T-helper 9 cell (primary cell): ENCODE data around the gene FOXL1.

Experiments used
- DNase-seq: peaks from one replicate; pipeline ENCODE4 v3.0.0-alpha.2; 2020

FOXL1 gene

GRCh38 chr16:86608301-86608747 is 30.0 kb downstream of the FOXL1 start:
- DNase-seq = no peak

DNA sequence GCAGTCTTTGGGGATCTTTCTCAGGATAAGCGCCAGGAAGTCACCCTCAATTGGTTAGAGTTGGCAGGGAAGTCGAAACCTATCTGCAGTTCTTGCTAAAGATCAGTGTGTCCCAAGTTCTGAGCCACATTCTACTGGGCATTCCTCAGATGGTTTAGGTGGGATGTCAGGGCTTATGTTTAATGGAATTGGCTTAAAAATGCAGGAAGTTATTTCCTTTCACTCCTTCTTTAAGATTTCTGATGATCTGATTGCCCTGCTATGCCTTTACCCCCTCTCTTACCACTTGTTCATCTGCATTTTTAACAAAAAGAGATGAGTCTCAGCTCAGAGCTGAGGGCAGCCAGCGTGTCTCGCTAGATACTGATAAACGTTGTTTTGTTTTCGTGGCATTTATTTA is 30.8 kb downstream of the FOXL1 start:
- DNase-seq = no peak

GRCh38 chr16:86609661-86610060 is 31.3 kb downstream of the FOXL1 start:
- no peak for DNase-seq

DNA sequence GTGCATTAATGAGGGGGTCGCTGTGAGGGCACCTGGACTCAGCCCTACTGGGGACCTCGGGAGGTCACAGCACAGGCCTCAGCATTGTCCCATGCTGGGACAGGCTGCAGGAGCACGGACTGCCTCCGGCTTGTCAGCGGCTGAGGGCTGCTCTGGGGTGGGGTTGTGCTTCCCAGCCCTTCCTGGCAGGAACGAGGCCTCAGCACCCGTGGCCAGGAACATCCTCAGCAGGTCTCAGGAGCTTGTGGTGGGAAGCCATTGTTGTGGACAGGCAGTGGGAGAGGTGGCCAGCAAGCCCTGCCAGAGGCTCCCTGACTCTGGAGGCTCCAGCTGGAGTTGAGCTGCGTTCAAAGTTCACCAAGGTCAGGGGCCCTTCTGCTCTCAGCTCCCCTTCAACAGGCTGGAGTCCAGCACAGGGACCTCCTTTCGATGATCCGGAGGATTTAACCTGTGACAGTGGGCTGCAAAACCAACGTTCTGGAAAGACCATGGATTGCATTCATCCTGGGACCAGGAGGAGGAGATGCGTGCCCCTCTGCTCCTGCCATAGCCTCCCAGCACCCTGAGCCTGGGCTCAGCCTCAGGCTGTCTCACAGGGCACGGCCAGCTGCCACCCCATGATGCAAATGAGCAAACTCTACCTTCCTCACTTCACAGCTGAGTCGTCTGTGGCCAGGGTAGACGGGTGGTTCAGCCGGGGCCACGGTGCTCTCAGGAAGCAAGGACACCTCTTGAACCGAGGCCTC is 32.6 kb downstream of the FOXL1 start:
- no peak for DNase-seq

DNA sequence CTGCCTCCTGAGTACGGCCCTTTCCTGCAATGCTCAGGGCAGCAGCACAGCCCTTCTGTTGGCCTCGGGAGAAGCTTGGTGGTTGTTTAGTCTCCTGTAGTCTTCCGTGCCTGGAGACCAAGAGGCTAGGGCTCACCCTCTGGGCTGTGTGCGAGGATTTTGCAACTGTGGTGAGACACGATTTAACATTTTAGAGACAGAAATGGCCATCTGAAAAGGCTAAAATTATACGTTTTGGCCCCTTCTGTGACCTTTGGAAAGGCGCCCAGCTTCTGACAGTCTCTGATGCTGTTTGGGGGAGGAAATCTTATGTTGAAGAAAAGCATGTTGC is 33.1 kb downstream of the FOXL1 start:
- DNase-seq = no peak

- no peak for DNase-seq
These were observed 33.6 kb downstream of the FOXL1 start for GRCh38 chr16:86611941-86612340.

DNA sequence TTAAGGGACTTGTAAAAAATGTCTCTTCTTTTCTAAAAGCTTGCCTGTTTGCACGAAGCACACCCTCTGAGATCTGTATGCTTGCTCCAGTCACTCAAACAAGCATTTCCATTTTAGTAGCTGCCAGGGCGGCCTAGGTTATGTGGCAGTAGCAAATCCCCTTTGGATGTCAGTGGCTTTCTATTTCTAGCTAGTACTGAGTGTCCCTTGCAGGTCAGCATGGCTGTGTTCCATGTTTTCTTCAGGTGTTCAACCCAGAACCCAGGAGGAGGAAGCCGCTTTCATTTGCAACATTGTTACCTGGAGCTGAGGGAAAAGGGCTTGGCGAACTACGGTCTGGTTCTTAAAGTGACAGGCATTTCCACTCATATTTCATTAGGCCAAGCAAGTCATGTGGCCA is 36.4 kb downstream of the FOXL1 start:
- no peak for DNase-seq

- no peak for DNase-seq
These were observed 38.6 kb downstream of the FOXL1 start for GRCh38 chr16:86616906-86617305.

DNA sequence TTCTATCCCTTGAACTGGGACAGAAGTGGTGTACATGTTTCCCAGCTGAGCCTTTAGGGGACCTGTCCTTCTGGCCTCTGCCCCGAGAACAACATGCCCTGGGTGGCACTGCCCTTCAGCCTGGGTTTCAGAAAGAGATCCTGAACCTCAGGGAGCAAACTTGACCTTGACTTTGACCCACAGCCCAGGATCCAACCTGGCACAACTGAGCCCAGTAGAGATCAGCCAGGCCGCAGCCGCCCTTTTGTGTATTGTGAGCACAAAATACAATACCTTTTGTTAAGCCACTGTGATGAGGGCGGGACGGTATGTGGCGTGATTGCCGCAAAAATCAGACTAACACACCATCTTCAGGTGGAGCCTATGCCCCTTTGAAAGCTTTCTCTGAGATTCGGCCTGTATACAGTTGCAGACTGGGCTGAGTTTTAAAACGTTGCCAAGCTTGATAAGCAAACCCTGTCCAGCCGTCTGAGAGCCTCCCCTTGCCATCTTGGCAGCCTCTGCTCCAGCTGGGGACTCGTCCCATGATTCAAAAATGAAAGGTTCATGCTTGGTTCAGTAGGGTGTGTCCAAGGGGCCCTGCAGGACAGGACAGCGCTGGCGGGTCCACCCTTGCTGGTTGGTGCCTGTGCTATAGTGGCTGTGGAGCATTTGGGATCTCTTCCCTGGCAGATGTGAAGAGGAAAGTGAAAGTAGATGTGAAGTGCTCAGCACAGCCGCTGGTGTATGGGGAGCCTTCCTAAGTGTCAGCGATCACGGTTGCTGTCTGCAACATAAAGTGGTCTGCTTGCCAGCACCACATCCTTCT is 40.3 kb downstream of the FOXL1 start:
- no peak for DNase-seq

DNA sequence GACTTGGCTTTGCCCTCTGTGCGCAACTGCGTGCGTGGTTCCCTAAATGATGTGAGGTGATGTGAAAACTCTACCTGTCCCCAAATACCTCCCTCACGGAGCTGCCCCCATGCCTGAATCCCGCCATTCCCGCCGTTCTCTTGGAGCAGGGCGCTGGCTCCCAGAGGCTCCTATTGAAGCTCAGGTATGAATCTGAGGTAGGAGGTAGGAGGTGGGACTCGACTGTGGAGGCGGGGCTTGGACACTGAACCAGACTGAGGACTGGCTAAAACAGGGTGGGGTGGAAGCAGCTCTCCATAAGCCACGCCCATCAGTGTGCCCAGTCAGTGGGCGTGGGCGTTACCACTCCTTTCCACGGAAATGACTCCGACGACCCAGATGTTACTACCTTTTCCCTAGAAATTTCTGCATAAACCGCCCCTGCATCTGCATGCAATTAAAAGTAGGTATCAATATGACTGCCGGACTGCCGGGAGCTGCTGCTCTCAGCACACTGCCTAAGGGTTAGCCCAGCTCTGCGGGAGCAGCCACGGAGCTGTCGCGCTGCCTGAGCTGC is 41.0 kb downstream of the FOXL1 start:
- DNase-seq = no peak

DNA sequence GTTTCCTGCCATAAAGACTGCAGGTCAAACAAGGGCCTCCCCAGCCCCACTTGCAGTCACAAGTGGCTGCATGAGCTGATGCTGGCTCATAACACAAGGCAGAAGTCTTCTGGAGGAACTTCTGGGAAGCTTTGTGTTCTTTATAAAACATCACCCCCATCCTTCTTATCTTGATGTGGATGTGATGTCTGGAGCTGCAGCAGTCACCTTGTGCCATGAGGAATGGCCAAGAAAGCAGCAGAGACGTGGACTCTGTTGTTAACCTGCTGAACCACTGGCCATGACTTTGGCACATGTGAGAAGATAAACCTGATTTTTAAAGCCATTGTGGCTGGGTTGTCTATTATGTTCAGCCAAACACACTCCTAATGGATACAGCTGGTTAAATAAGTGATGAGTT is 41.8 kb downstream of the FOXL1 start:
- DNase-seq = no peak

GRCh38 chr16:86621966-86622365 is 43.6 kb downstream of the FOXL1 start:
- no peak for DNase-seq

GRCh38 chr16:86622700-86623615 is 44.6 kb downstream of the FOXL1 start:
- no peak for DNase-seq

DNA sequence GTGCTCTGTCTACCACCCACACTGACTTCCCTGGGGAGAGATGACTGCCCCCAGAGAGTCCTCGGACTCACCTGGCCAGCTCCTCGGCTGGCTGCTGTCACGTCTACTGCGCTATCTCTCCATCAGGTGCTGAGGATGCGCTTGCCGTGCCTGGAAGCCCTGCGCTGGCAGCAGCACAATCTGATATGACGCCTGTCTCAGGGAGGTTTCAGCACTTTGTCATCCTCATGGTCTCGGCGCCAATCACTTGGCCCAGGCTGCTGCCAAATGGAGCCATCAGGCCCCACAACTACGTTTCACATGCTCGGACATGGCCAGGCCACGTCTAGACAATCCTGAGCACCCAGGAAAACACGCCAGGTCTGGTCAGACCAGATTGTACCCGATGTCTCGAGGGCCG is 46.7 kb downstream of the FOXL1 start:
- no peak for DNase-seq

GRCh38 chr16:86625821-86626220 is 47.5 kb downstream of the FOXL1 start:
- no peak for DNase-seq

- no peak for DNase-seq
These were observed 47.9 kb downstream of the FOXL1 start for GRCh38 chr16:86626284-86626683.

- DNase-seq = no peak
These were observed 48.6 kb downstream of the FOXL1 start for GRCh38 chr16:86626966-86627365.

- no peak for DNase-seq
These were observed 50.3 kb downstream of the FOXL1 start for GRCh38 chr16:86628614-86629013.

- no peak for DNase-seq
These were observed 52.1 kb downstream of the FOXL1 start for GRCh38 chr16:86630471-86630870.

DNA sequence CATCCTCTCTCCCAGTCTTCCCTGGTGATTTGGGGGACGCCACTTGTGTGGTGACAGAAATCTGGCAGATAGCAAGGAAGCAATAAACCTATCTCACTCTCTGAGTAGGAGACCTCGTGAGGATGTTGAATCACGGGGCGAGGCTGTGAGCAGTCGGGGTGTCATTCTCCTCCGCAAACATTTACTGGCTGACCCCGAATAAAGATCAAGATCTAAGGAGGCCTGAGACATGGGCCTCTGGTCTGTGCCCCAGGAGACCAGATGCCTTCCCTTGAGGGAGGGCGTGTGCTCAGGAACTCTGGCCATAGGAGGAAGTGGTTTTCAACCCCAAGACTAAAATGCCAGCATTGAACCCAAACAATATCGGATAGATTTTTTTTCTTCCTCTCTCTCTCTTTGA is 53.1 kb downstream of the FOXL1 start:
- DNase-seq = no peak
